Fibroblast of mammary gland (primary cell): ENCODE measurements around the gene VPS72.
"Not testable (repeated sequence)": the region's sequence is repeated elsewhere in the genome, so short reads cannot be mapped to it uniquely, and the experiment has no call there.

ENCODE experiments used
- DNase-seq: peaks from one replicate; pipeline ENCODE4 v3.0.0-alpha.2; 2010; ENCODE audit warnings: low read depth
- H3K4me3 ChIP-seq: 2 replicates; pipeline ENCODE4 v1.5.1; 2011; ENCODE audit warnings: low read depth, mild to moderate bottlenecking, low read length, moderate library complexity; ENCODE audit not compliant: control insufficient read depth
- CTCF ChIP-seq: conservative IDR thresholded peaks from 2 replicates; pipeline ENCODE4 v1.5.1; 2011; ENCODE audit warnings: low read depth, low read length, inconsistent platforms; ENCODE audit not compliant: control insufficient read depth, insufficient read depth

Gene VPS72

GRCh38 chr1:151196292-151196800, 6.3 kb upstream of the VPS72 start:
- peak; percentile 91 for DNase-seq
- TF ChIP-seq CTCF, result peak; percentile 69
- peak overlapping the region; percentile 29 for H3K4me3 ChIP-seq

- H3K4me3 ChIP-seq, result peak overlapping the region; percentile 29
- peak; percentile 95 for DNase-seq
These were observed 5.0 kb upstream of the VPS72 start for GRCh38 chr1:151194894-151195594.

GRCh38 chr1:151193856-151194255, 3.9 kb upstream of the VPS72 start:
- no peak for TF ChIP-seq CTCF
- DNase-seq, result no peak
- H3K4me3 ChIP-seq, result no peak overlapping the region

- TF ChIP-seq CTCF, result no peak
These were observed 3.3 kb upstream of the VPS72 start for GRCh38 chr1:151193304-151193703.

GRCh38 chr1:151192047-151192446, 2.0 kb upstream of the VPS72 start:
- DNase-seq, result no peak
- no peak overlapping the region for H3K4me3 ChIP-seq
- no peak for TF ChIP-seq CTCF

More at GRCh38 chr1:151193304-151193703, 3.3 kb upstream of the VPS72 start:
- DNase-seq, result no peak
- H3K4me3 ChIP-seq, result no peak overlapping the region

GRCh38 chr1:151188667-151189066, 1.3 kb downstream of the VPS72 start:
- H3K4me3 ChIP-seq, result peak overlapping the region; percentile 79
- DNase-seq, result not testable (repeated sequence)

- H3K4me3 ChIP-seq, result no peak overlapping the region
- TF ChIP-seq CTCF, result no peak
- DNase-seq, result no peak
These were observed 2.8 kb downstream of the VPS72 start for GRCh38 chr1:151187205-151187604.

- no peak overlapping the region for H3K4me3 ChIP-seq
- no peak for TF ChIP-seq CTCF
- DNase-seq, result no peak
These were observed 5.8 kb downstream of the VPS72 start for GRCh38 chr1:151184211-151184610.
